OCI-LY1 (cell line): Measurements from ENCODE around the gene ZNF26.

ENCODE experiments used
- H2AFZ ChIP-seq: fragments of 200-600 bp; sonication (generic), shearing (Covaris generic); 2 replicates; pipeline ENCODE4 v1.6.0; 2014; ENCODE audit warnings: antibody characterized with exemption, mild to moderate bottlenecking, low read length
- H3F3A ChIP-seq: fragments of 200-600 bp; sonication (generic), shearing (Covaris generic); 2 replicates; pipeline ENCODE4 v1.6.0; 2014; ENCODE audit warnings: mild to moderate bottlenecking, antibody characterized with exemption, low read length, moderate library complexity; ENCODE audit not compliant: insufficient read depth
- H3K27ac ChIP-seq: fragments of 200-600 bp; sonication (generic); 2 replicates; pipeline ENCODE4 v1.5.1; 2014; ENCODE audit warnings: low read length, mixed run types, mild to moderate bottlenecking, low read depth; ENCODE audit not compliant: poor library complexity, severe bottlenecking
- H3K27me3 ChIP-seq: fragments of 200-600 bp; sonication (generic); 2 replicates; pipeline ENCODE4 v1.6.0; 2014; ENCODE audit warnings: antibody characterized with exemption, mild to moderate bottlenecking, low read length, moderate library complexity; ENCODE audit not compliant: insufficient read depth
- H3K36me3 ChIP-seq: fragments of 200-600 bp; sonication (generic); 2 replicates; pipeline ENCODE4 v1.6.1; 2014; ENCODE audit warnings: mild to moderate bottlenecking, antibody characterized with exemption, low read length, moderate library complexity, mixed read lengths; ENCODE audit not compliant: insufficient read depth
- H3K4me1 ChIP-seq: fragments of 200-600 bp; sonication (generic); 2 replicates; pipeline ENCODE4 v1.5.1; 2014; ENCODE audit warnings: mild to moderate bottlenecking, low read length, moderate library complexity; ENCODE audit not compliant: insufficient read depth, severe bottlenecking
- H3K4me2 ChIP-seq: fragments of 200-600 bp; sonication (generic), shearing (Covaris generic); 2 replicates; pipeline ENCODE4 v1.6.1; 2014; ENCODE audit warnings: low read length
- H3K4me3 ChIP-seq: fragments of 200-600 bp; sonication (generic); 2 replicates; pipeline ENCODE4 v1.5.1; 2014; ENCODE audit warnings: low read length, low read depth, mild to moderate bottlenecking, mixed read lengths; ENCODE audit not compliant: poor library complexity, severe bottlenecking
- H3K79me2 ChIP-seq: fragments of 200-600 bp; shearing (Covaris generic); 2 replicates; pipeline ENCODE4 v1.6.1; 2016; ENCODE audit warnings: mixed run types, low read length, mixed read lengths; ENCODE audit not compliant: insufficient read depth
- H3K9ac ChIP-seq: fragments of 200-600 bp; sonication (generic), shearing (Covaris generic); 2 replicates; pipeline ENCODE4 v1.6.1; 2014; ENCODE audit warnings: mild to moderate bottlenecking, low read length, mixed read lengths
- H3K9me2 ChIP-seq: fragments of 200-600 bp; sonication (generic), shearing (Covaris generic); 2 replicates; pipeline ENCODE4 v1.6.1; 2014; ENCODE audit warnings: low read depth, mild to moderate bottlenecking, low read length, mixed read lengths
- H3K9me3 ChIP-seq: fragments of 200-600 bp; shearing (Covaris generic); 2 replicates; pipeline ENCODE4 v1.6.1; 2014; ENCODE audit warnings: low read length, mixed read lengths
- H4K20me1 ChIP-seq: fragments of 200-600 bp; sonication (generic), shearing (Covaris generic); 2 replicates; pipeline ENCODE4 v1.6.0; 2016; ENCODE audit warnings: mild to moderate bottlenecking, low read length; ENCODE audit not compliant: insufficient read depth
- EZH2 ChIP-seq: fragments of 200-600 bp; sonication (generic), shearing (Covaris generic); IDR thresholded peaks from 2 replicates; pipeline ENCODE4 v1.8.0; 2017; ENCODE audit warnings: borderline replicate concordance, mixed run types, mild to moderate bottlenecking, antibody characterized with exemption, low read length, moderate library complexity, mixed read lengths
- TF ChIP-seq, protein P1 (sequence below): fragments of 200-600 bp; sonication (generic), shearing (Covaris generic); IDR thresholded peaks from 2 replicates; pipeline ENCODE4 v1.5.1; 2017; ENCODE audit warnings: mild to moderate bottlenecking, antibody characterized with exemption, low read length, moderate library complexity, mixed read lengths

The ZNF26 gene

GRCh38 chr12:133023566-133023965, 37.4 kb downstream of the ZNF26 start:
- TF ChIP-seq, protein P1, sequence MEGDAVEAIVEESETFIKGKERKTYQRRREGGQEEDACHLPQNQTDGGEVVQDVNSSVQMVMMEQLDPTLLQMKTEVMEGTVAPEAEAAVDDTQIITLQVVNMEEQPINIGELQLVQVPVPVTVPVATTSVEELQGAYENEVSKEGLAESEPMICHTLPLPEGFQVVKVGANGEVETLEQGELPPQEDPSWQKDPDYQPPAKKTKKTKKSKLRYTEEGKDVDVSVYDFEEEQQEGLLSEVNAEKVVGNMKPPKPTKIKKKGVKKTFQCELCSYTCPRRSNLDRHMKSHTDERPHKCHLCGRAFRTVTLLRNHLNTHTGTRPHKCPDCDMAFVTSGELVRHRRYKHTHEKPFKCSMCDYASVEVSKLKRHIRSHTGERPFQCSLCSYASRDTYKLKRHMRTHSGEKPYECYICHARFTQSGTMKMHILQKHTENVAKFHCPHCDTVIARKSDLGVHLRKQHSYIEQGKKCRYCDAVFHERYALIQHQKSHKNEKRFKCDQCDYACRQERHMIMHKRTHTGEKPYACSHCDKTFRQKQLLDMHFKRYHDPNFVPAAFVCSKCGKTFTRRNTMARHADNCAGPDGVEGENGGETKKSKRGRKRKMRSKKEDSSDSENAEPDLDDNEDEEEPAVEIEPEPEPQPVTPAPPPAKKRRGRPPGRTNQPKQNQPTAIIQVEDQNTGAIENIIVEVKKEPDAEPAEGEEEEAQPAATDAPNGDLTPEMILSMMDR, result no peak
- no peak for TF ChIP-seq EZH2
- Histone ChIP-seq H3K4me3 (no peak overlapping the region), H3K9me3 (peaks cover 15% of the 10 kb centered on the region)

GRCh38 chr12:133026996-133027395, 40.8 kb downstream of the ZNF26 start:
- Histone ChIP-seq H3K27me3 (no peaks in the 10 kb centered on the region), H3K4me2 (no peak overlapping the region), H4K20me1 (no peaks in the 10 kb centered on the region), H3K36me3 (no peaks in the 10 kb centered on the region), H3K9me2 (no peaks in the 10 kb centered on the region), H3K27ac (no peak overlapping the region), H3K9me3 (peaks cover 24% of the 10 kb centered on the region), H3K4me3 (no peak overlapping the region), H3F3A (no peaks in the 10 kb centered on the region), H3K9ac (no peak overlapping the region), H3K4me1 (no peaks in the 10 kb centered on the region), H3K79me2 (no peaks in the 10 kb centered on the region), H2AFZ (no peak overlapping the region)
- no peak for TF ChIP-seq EZH2
- TF ChIP-seq, protein P1, result no peak

More at GRCh38 chr12:133023566-133023965, 37.4 kb downstream of the ZNF26 start:
- Histone ChIP-seq H3K36me3 (no peaks in the 10 kb centered on the region), H4K20me1 (no peaks in the 10 kb centered on the region), H3K9me2 (no peaks in the 10 kb centered on the region), H3K27me3 (no peaks in the 10 kb centered on the region), H3K4me1 (no peaks in the 10 kb centered on the region), H3K79me2 (no peaks in the 10 kb centered on the region), H2AFZ (no peak overlapping the region), H3K4me2 (no peak overlapping the region), H3F3A (no peaks in the 10 kb centered on the region), H3K9ac (no peak overlapping the region), H3K27ac (no peak overlapping the region)

GRCh38 chr12:133037207-133038005, 51.2 kb downstream of the ZNF26 start, which contains the start of gene ZNF84:
ZNF84 (plus strand) TSS chr12:133037509; CDS start chr12:133041468, 3,959 bp downstream.
- peaks cover 43% of the 10 kb centered on the region for H3K36me3 ChIP-seq
- H3K79me2 ChIP-seq, result peaks cover 31% of the 10 kb centered on the region
- no peak within 1 kb of the TSS for H2AFZ ChIP-seq
- peak within 1 kb of the TSS; percentile 83 for H3K4me3 ChIP-seq
- peaks cover 48% of the 10 kb centered on the region for H3K9me3 ChIP-seq
- no peaks in the 10 kb centered on the region for H3K9me2 ChIP-seq
- no peaks in the 10 kb centered on the region for H4K20me1 ChIP-seq
- H3F3A ChIP-seq, result no peaks in the 10 kb centered on the region
- H3K4me2 ChIP-seq, result peak within 1 kb of the TSS; percentile 64
- H3K9ac ChIP-seq, result peak within 1 kb of the TSS; percentile 79
- no peaks in the 10 kb centered on the region for H3K27me3 ChIP-seq
- H3K27ac ChIP-seq, result peak within 1 kb of the TSS; percentile 66
- TF ChIP-seq EZH2, result no peak
- H3K4me1 ChIP-seq, result peaks cover 8% of the 10 kb centered on the region
